HCT116 (cell line): ENCODE results near the gene MATCAP1. TPM values are rescaled to one million over a fixed set of nuclear protein-coding genes. Genes with fewer than 3 reads are reported as not detected.

Source experiments
- ATAC-seq: fragments of 200-7000 bp; cut with Tn5 transposase; 2 replicates; pipeline ENCODE4 v1.9.1; 2020; ENCODE audit warnings: mild to moderate bottlenecking, moderate library complexity
- BruUV-seq: library from RNA; stranded (reverse); fragments of 400-500 nt; replicated peaks from 2 replicates; lab custom pipeline; 2021; lab: Mats Ljungman, UMichigan
- CTCF ChIA-PET: fragments of 300-600 bp; sonication (Branson Sonifier 250); formaldehyde crosslinking; loops from one replicate; lab custom pipeline; 2021; ENCODE audit warnings: antibody characterized with exemption; lab: Charles Lee
- POLR2A ChIA-PET: fragments of 300-600, 350-600 bp; sonication (Branson Sonifier 250); formaldehyde crosslinking; loops from one replicate; lab custom pipeline; 2021; ENCODE audit warnings: antibody characterized with exemption; lab: Charles Lee
- RAD21 ChIA-PET, 2 experiments: fragments of 300-600 bp; sonication (Branson Sonifier 250); formaldehyde crosslinking; loops; one replicate each; lab custom pipeline; 2023; ENCODE audit warnings: low total read pairs in 2 of 2; ENCODE audit not compliant: uncharacterized antibody in 2 of 2, unreplicated experiment in 2 of 2, low non-redundant PET in 1 of 2; lab: Charles Lee
- DNase-seq: peaks from one replicate; pipeline ENCODE4 v3.0.0-alpha.2; 2010; ENCODE audit warnings: low read depth, low spot score
- H2AFZ ChIP-seq: fragments of 200-600 bp; shearing (Covaris generic), sonication (generic); 2 replicates; pipeline ENCODE4 v1.6.1; 2017; ENCODE audit warnings: low read depth, mixed run types, mixed read lengths, antibody characterized with exemption, low read length; ENCODE audit not compliant: poor library complexity, severe bottlenecking
- H3K27ac ChIP-seq: 2 replicates; pipeline ENCODE4 v1.5.1; 2012; ENCODE audit warnings: low read depth, low read length
- H3K27me3 ChIP-seq: fragments of 200-600 bp; sonication (generic); 2 replicates; pipeline ENCODE4 v1.6.1; 2016; ENCODE audit warnings: mixed run types, low read length, mixed read lengths; ENCODE audit not compliant: insufficient read depth
- H3K36me3 ChIP-seq, 2 experiments: fragments of 200-500 bp in 1 of 2; fragments of 200-600 bp in 1 of 2; sonication (Bioruptor generic) in 1 of 2; sonication (generic) in 1 of 2; 2 replicates each; pipeline versions ENCODE4 v1.5.1 to v1.6.1; 2014 to 2016; ENCODE audit warnings: low read length in 2 of 2, inconsistent platforms in 1 of 2, mixed read lengths in 1 of 2, mixed run types in 1 of 2; ENCODE audit not compliant: insufficient read depth in 2 of 2, control insufficient read depth in 1 of 2
- H3K4me1 ChIP-seq, 2 experiments: fragments of 200-600 bp in 1 of 2; sonication (generic) in 1 of 2; 2 replicates each; pipeline versions ENCODE4 v1.5.1 to v1.6.1; 2012 to 2017; ENCODE audit warnings: low read length in 2 of 2, inconsistent platforms in 1 of 2, mild to moderate bottlenecking in 1 of 2, mixed read lengths in 1 of 2, mixed run types in 1 of 2, moderate library complexity in 1 of 2; ENCODE audit not compliant: insufficient read depth in 2 of 2, control insufficient read depth in 1 of 2
- H3K4me2 ChIP-seq: fragments of 200-600 bp; sonication (generic); 2 replicates; pipeline ENCODE4 v1.6.1; 2017; ENCODE audit warnings: mixed run types, low read length, mixed read lengths
- H3K4me3 ChIP-seq, 2 experiments: fragments of 200-600 bp in 1 of 2; sonication (generic) in 1 of 2; replicated peaks in 1 of 2; 2 replicates each; pipeline ENCODE4 v1.5.1; 2011 to 2016; ENCODE audit warnings: low read length in 2 of 2, control low read depth in 1 of 2, low read depth in 1 of 2, mild to moderate bottlenecking in 1 of 2, mixed read lengths in 1 of 2, mixed run types in 1 of 2
- H3K79me2 ChIP-seq: fragments of 200-600 bp; sonication (generic); 2 replicates; pipeline ENCODE4 v1.6.1; 2017; ENCODE audit warnings: mild to moderate bottlenecking, mixed run types, low read length, moderate library complexity, mixed read lengths; ENCODE audit not compliant: insufficient read depth
- H3K9ac ChIP-seq: fragments of 200-600 bp; sonication (generic); 2 replicates; pipeline ENCODE4 v1.6.1; 2016; ENCODE audit warnings: low read length, mixed read lengths
- H3K9me2 ChIP-seq: fragments of 200-600 bp; sonication (generic), shearing (Covaris generic); 2 replicates; pipeline ENCODE4 v1.6.1; 2017; ENCODE audit warnings: mixed run types, mild to moderate bottlenecking, moderate library complexity; ENCODE audit not compliant: insufficient read depth
- H3K9me3 ChIP-seq, 2 experiments: fragments of 200-500 bp in 1 of 2; fragments of 200-600 bp in 1 of 2; sonication (Bioruptor generic) in 1 of 2; sonication (generic) in 1 of 2; 2 replicates each; pipeline ENCODE4 v1.6.1; 2014 to 2017; ENCODE audit warnings: low read length in 2 of 2, mixed read lengths in 2 of 2, inconsistent platforms in 1 of 2, low read depth in 1 of 2, mild to moderate bottlenecking in 1 of 2, mixed run types in 1 of 2, moderate library complexity in 1 of 2; ENCODE audit not compliant: control insufficient read depth in 1 of 2, insufficient read depth in 1 of 2
- H4K20me1 ChIP-seq: fragments of 200-600 bp; sonication (generic), shearing (Covaris generic); 2 replicates; pipeline ENCODE4 v1.6.1; 2017; ENCODE audit warnings: mixed run types, mild to moderate bottlenecking, moderate library complexity; ENCODE audit not compliant: insufficient read depth
- CBX3 ChIP-seq: IDR thresholded peaks from 2 replicates; pipeline ENCODE4 v1.6.1; 2012; ENCODE audit warnings: low read depth
- CEBPB ChIP-seq: IDR thresholded peaks from 2 replicates; pipeline ENCODE4 v1.6.1; 2012; ENCODE audit warnings: low read depth
- EGR1 ChIP-seq: IDR thresholded peaks from 2 replicates; pipeline ENCODE4 v1.6.1; 2012; ENCODE audit warnings: low read depth
- ELF1 ChIP-seq: IDR thresholded peaks from 2 replicates; pipeline ENCODE4 v1.6.1; 2012; ENCODE audit warnings: low read depth, borderline replicate concordance
- EZH2 ChIP-seq: fragments of 200-600 bp; sonication (generic); IDR thresholded peaks from 2 replicates; pipeline ENCODE4 v1.6.1; 2017; ENCODE audit warnings: antibody characterized with exemption, mixed run types
- FOSL1 ChIP-seq: IDR thresholded peaks from 2 replicates; pipeline ENCODE4 v1.6.1; 2012; ENCODE audit warnings: low read depth
- JUND ChIP-seq: IDR thresholded peaks from 2 replicates; pipeline ENCODE4 v1.6.1; 2012
- RAD21 ChIP-seq: IDR thresholded peaks from 2 replicates; pipeline ENCODE4 v1.6.1; 2012; ENCODE audit warnings: low read depth, mild to moderate bottlenecking
- SP1 ChIP-seq: IDR thresholded peaks from 2 replicates; pipeline ENCODE4 v1.6.1; 2012; ENCODE audit warnings: low read depth
- SRF ChIP-seq: IDR thresholded peaks from 2 replicates; pipeline ENCODE4 v1.6.1; 2012; ENCODE audit warnings: low read depth
- TCF7L2 ChIP-seq: IDR thresholded peaks from 2 replicates; pipeline ENCODE4 v1.7.0; 2011; ENCODE audit warnings: borderline replicate concordance, inconsistent platforms; ENCODE audit not compliant: insufficient read depth, insufficient read length; ENCODE audit errors: extremely low read depth
- YY1 ChIP-seq: IDR thresholded peaks from 2 replicates; pipeline ENCODE4 v1.6.1; 2011; ENCODE audit warnings: low read length, low read depth, moderate library complexity, mild to moderate bottlenecking; ENCODE audit not compliant: insufficient replicate concordance; ENCODE audit errors: extremely low read depth
- ZFX ChIP-seq: fragments of 450-650 bp; IDR thresholded peaks from 2 replicates; pipeline ENCODE4 v1.6.1; 2017
- ZNF274 ChIP-seq: fragments of 200-500 bp; sonication (Bioruptor generic); IDR thresholded peaks from 2 replicates; pipeline ENCODE4 v1.6.1; 2014; ENCODE audit warnings: mild to moderate bottlenecking, low read depth, low read length, inconsistent platforms
- intact Hi-C: fragments of 100-400 bp; cut with micrococcal nuclease; formaldehyde crosslinking; loops from 2 replicates; pipeline ENCODE4 v1.10.0; 2022
- total RNA-seq: library from RNA; stranded (reverse); gene quantifications from one replicate; pipeline ENCODE4 v1.2.1, GENCODE V29; 2021; ENCODE audit not compliant: unreplicated experiment
- TF ChIP-seq, protein P1 (sequence below): IDR thresholded peaks from 2 replicates; pipeline ENCODE4 v1.6.1; 2012; ENCODE audit warnings: low read depth
- TF ChIP-seq, protein P2 (sequence below), 3 experiments: fragments of 200-600 bp in 1 of 3; sonication (generic) in 1 of 3; IDR thresholded peaks in 2 of 3; conservative IDR thresholded peaks in 1 of 3; 2 replicates each; pipeline ENCODE4 v1.5.1; 2012 to 2017; ENCODE audit warnings: low read depth in 2 of 3, low read length in 2 of 3, antibody characterized with exemption in 1 of 3, borderline replicate concordance in 1 of 3, control low read depth in 1 of 3, mild to moderate bottlenecking in 1 of 3, mixed read lengths in 1 of 3, mixed run types in 1 of 3, moderate library complexity in 1 of 3; ENCODE audit not compliant: insufficient read depth in 1 of 3
- TF ChIP-seq, protein P3 (sequence below): IDR thresholded peaks from 2 replicates; pipeline ENCODE4 v1.6.1; 2012

Gene MATCAP1
- total RNA-seq, 1 experiment from 2014 or later = 38.7 TPM

DNA sequence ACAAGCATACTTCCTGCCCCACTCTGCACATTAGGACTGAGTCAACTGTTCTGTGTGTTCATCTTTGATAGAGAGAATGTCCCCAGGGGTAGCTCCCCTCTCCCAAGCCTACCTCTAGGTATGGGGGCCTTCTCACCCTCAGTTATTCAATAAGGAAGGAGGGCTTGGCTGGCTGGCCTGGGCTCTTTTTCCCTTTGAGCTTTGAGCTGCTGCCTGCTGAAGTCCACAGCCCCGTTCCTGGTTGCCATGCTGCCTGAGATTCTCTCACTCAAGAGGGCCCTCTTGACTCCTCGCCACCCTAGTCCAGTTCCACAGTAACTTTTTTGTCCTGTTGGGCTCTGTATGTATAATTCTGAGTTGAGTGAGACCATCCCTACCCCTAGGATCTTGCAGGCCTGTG is 38.0 kb downstream of the MATCAP1 start (continued):
- TF ChIP-seq EGR1 (no peak), SP1 (no peak)

DNA sequence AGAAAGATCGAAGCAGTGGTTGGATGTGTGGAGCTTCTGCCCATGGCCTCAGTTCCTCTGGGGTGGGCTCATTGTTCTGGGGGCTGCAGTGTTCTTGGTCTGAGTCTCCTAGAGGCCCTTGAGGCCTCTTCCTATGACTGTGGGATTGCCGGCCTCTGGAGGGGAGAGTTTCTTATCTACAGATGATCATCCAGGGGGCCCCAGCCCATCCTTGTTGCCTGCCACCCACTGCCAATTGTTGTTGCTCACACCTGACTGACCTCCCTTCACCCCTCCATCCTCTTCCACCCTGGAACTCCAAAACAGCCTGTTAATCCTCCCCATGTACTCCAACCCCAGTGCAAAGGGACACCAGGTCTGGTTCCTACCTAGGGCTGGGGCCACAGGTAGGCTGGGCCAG is 38.8 kb downstream of the MATCAP1 start:
- no peak for TF ChIP-seq SRF
- TF ChIP-seq, protein P1, sequence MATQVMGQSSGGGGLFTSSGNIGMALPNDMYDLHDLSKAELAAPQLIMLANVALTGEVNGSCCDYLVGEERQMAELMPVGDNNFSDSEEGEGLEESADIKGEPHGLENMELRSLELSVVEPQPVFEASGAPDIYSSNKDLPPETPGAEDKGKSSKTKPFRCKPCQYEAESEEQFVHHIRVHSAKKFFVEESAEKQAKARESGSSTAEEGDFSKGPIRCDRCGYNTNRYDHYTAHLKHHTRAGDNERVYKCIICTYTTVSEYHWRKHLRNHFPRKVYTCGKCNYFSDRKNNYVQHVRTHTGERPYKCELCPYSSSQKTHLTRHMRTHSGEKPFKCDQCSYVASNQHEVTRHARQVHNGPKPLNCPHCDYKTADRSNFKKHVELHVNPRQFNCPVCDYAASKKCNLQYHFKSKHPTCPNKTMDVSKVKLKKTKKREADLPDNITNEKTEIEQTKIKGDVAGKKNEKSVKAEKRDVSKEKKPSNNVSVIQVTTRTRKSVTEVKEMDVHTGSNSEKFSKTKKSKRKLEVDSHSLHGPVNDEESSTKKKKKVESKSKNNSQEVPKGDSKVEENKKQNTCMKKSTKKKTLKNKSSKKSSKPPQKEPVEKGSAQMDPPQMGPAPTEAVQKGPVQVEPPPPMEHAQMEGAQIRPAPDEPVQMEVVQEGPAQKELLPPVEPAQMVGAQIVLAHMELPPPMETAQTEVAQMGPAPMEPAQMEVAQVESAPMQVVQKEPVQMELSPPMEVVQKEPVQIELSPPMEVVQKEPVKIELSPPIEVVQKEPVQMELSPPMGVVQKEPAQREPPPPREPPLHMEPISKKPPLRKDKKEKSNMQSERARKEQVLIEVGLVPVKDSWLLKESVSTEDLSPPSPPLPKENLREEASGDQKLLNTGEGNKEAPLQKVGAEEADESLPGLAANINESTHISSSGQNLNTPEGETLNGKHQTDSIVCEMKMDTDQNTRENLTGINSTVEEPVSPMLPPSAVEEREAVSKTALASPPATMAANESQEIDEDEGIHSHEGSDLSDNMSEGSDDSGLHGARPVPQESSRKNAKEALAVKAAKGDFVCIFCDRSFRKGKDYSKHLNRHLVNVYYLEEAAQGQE = no peak
- no peak for TF ChIP-seq EZH2
- TF ChIP-seq CBX3 = no peak
- no peak for TF ChIP-seq CEBPB
- TF ChIP-seq RAD21 = no peak
- no peak for TF ChIP-seq ZFX
- no peak for TF ChIP-seq ZNF274
- no peak for TF ChIP-seq YY1
- TF ChIP-seq JUND = no peak
- TF ChIP-seq, protein P2, sequence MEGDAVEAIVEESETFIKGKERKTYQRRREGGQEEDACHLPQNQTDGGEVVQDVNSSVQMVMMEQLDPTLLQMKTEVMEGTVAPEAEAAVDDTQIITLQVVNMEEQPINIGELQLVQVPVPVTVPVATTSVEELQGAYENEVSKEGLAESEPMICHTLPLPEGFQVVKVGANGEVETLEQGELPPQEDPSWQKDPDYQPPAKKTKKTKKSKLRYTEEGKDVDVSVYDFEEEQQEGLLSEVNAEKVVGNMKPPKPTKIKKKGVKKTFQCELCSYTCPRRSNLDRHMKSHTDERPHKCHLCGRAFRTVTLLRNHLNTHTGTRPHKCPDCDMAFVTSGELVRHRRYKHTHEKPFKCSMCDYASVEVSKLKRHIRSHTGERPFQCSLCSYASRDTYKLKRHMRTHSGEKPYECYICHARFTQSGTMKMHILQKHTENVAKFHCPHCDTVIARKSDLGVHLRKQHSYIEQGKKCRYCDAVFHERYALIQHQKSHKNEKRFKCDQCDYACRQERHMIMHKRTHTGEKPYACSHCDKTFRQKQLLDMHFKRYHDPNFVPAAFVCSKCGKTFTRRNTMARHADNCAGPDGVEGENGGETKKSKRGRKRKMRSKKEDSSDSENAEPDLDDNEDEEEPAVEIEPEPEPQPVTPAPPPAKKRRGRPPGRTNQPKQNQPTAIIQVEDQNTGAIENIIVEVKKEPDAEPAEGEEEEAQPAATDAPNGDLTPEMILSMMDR (IDR thresholded peaks at IDR 0.05 in 2 of 3, conservative IDR thresholded peaks at IDR 0.05 in 1 of 3; ENCODE audit: borderline replicate concordance in 1 of 3, insufficient read depth in 1 of 3, low read depth in 2 of 3, low read length in 2 of 3) = no peak
- no peak for TF ChIP-seq EGR1
- TF ChIP-seq ELF1 = no peak
- TF ChIP-seq, protein P3, sequence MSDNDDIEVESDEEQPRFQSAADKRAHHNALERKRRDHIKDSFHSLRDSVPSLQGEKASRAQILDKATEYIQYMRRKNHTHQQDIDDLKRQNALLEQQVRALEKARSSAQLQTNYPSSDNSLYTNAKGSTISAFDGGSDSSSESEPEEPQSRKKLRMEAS = no peak
- no peak for TF ChIP-seq TCF7L2
- TF ChIP-seq FOSL1 = no peak
- no peak for TF ChIP-seq SP1
- TF ChIP-seq, all 23 proteins: peak for 0
- intact Hi-C loops = no loop called here

More for the DNA sequence above, 38.8 kb downstream of the MATCAP1 start:
- H2AFZ ChIP-seq = no peak overlapping the region
- no TSS peak for BruUV-seq
- no peak overlapping the region for H3K4me3 ChIP-seq
- H3K79me2 ChIP-seq = no peaks in the 10 kb centered on the region
- peaks cover 31 to 60% of the 10 kb centered on the region in 2 experiments for H3K36me3 ChIP-seq
- no peaks in the 10 kb centered on the region for H3K27me3 ChIP-seq
- CTCF ChIA-PET = no interaction called here
- H3K4me1 ChIP-seq = no peaks in the 10 kb centered on the region
- RAD21 ChIA-PET = no interaction called here
- H3K9ac ChIP-seq = no peak overlapping the region
- H3K9me2 ChIP-seq = no peaks in the 10 kb centered on the region
- DNase-seq = no peak
- H3K4me2 ChIP-seq = no peak overlapping the region
- no peak overlapping the region for H3K27ac ChIP-seq
- no peaks in the 10 kb centered on the region for H3K9me3 ChIP-seq
- POLR2A ChIA-PET = no interaction called here
- no peak for ATAC-seq
- H4K20me1 ChIP-seq = no peaks in the 10 kb centered on the region
